Measurements from ENCODE around the gene PXDN. TPM values are rescaled to one million over a fixed set of nuclear protein-coding genes. Genes with fewer than 3 reads are reported as not detected.

The PXDN gene
- total RNA-seq, 1 experiment from 2014 or later: 146 TPM

DNA sequence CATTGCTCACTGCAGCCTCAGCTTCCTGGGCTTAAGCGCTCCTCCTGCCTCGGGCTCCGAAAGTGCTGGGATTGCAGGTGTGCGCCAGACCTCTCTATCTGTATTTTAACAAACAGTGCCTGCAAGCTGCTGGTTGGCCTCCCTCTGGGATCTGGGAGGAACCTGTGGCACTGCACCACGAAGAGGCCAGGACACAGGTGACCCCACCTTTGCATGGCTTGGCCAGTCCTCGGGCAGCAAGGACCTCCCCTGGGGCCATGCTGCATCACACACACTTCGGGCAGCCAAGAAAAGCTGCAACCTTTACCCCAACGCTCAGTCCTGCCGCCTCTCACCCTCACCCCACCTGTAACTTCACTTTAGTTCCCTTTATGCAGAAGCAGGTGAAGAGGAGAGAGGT lies 70.0 kb downstream of the PXDN start:
- CTCF ChIA-PET: interaction anchor here (5.1 kb wide), 1 partner anchor 77 kb away, joined by 17 read pairs; no protein-coding TSS in a partner anchor
- Mint-ChIP-seq H3K36me3 (peaks cover 69% of the 10 kb centered on the region), H3K4me3 (no peak overlapping the region), H3K27ac (no peak overlapping the region), H3K9me3 (no peaks in the 10 kb centered on the region), H3K27me3 (ENCODE audit: low read depth) (no peaks in the 10 kb centered on the region), H3K4me1 (no peaks in the 10 kb centered on the region)
- no peak for ATAC-seq
- no peak for DNase-seq (ENCODE audit: low spot score)
- POLR2A ChIA-PET: no interaction called here
- TF ChIP-seq E2F1 (CRISPR knock-in tag; IDR thresholded peaks at IDR 0.05) (no peak), ZNF423 (CRISPR knock-in tag; IDR thresholded peaks at IDR 0.05) (no peak), ZNF232 (CRISPR knock-in tag; IDR thresholded peaks at IDR 0.05) (no peak), SOX15 (CRISPR knock-in tag; IDR thresholded peaks at IDR 0.05) (no peak), NFE2L1 (CRISPR knock-in tag; IDR thresholded peaks at IDR 0.05) (no peak), KAT7 (CRISPR knock-in tag; IDR thresholded peaks at IDR 0.05; ENCODE audit: borderline replicate concordance) (no peak), SMAD3 (CRISPR knock-in tag; IDR thresholded peaks at IDR 0.05; ENCODE audit: borderline replicate concordance) (no peak), JAZF1 (CRISPR knock-in tag; IDR thresholded peaks at IDR 0.05) (no peak), RORB (CRISPR knock-in tag; IDR thresholded peaks at IDR 0.05) (no peak), TEAD4 (CRISPR knock-in tag; IDR thresholded peaks at IDR 0.05) (no peak), ZNF263 (CRISPR knock-in tag; IDR thresholded peaks at IDR 0.05; ENCODE audit: low read depth) (no peak), ZNF121 (CRISPR knock-in tag; IDR thresholded peaks at IDR 0.05) (no peak)
- TF ChIP-seq, protein P1, sequence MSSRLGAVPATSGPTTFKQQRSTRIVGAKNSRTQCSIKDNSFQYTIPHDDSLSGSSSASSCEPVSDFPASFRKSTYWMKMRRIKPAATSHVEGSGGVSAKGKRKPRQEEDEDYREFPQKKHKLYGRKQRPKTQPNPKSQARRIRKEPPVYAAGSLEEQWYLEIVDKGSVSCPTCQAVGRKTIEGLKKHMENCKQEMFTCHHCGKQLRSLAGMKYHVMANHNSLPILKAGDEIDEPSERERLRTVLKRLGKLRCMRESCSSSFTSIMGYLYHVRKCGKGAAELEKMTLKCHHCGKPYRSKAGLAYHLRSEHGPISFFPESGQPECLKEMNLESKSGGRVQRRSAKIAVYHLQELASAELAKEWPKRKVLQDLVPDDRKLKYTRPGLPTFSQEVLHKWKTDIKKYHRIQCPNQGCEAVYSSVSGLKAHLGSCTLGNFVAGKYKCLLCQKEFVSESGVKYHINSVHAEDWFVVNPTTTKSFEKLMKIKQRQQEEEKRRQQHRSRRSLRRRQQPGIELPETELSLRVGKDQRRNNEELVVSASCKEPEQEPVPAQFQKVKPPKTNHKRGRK (CRISPR knock-in tag; IDR thresholded peaks at IDR 0.05; ENCODE audit: borderline replicate concordance): no peak

GRCh38 chr2:1673160-1673944 lies 71.0 kb downstream of the PXDN start:
- Mint-ChIP-seq H3K4me3 (no peak overlapping the region), H3K36me3 (peaks cover 74% of the 10 kb centered on the region), H3K27ac (no peak overlapping the region), H3K9me3 (peaks cover 3% of the 10 kb centered on the region; the same call in 1 of the 2 replicates), H3K27me3 (ENCODE audit: low read depth) (no peaks in the 10 kb centered on the region), H3K4me1 (no peaks in the 10 kb centered on the region)
- CTCF ChIA-PET: interaction anchor here (5.1 kb wide), 1 partner anchor 78 kb away, joined by 17 read pairs; no protein-coding TSS in a partner anchor
- no peak for ATAC-seq
- POLR2A ChIA-PET: no interaction called here
- TF ChIP-seq, protein P2, sequence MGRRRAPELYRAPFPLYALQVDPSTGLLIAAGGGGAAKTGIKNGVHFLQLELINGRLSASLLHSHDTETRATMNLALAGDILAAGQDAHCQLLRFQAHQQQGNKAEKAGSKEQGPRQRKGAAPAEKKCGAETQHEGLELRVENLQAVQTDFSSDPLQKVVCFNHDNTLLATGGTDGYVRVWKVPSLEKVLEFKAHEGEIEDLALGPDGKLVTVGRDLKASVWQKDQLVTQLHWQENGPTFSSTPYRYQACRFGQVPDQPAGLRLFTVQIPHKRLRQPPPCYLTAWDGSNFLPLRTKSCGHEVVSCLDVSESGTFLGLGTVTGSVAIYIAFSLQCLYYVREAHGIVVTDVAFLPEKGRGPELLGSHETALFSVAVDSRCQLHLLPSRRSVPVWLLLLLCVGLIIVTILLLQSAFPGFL (CRISPR knock-in tag; IDR thresholded peaks at IDR 0.05; ENCODE audit: borderline replicate concordance): no peak
- TF ChIP-seq JAZF1 (CRISPR knock-in tag; IDR thresholded peaks at IDR 0.05) (no peak), RORB (CRISPR knock-in tag; IDR thresholded peaks at IDR 0.05) (no peak), ZNF219 (CRISPR knock-in tag; IDR thresholded peaks at IDR 0.05; ENCODE audit: borderline replicate concordance) (no peak), FOXK1 (CRISPR knock-in tag; IDR thresholded peaks at IDR 0.05) (no peak), ATF1 (CRISPR knock-in tag; IDR thresholded peaks at IDR 0.05) (no peak), USF2 (CRISPR knock-in tag; IDR thresholded peaks at IDR 0.05) (no peak), ETV6 (CRISPR knock-in tag; IDR thresholded peaks at IDR 0.05) (no peak)
- TF ChIP-seq, protein P3, sequence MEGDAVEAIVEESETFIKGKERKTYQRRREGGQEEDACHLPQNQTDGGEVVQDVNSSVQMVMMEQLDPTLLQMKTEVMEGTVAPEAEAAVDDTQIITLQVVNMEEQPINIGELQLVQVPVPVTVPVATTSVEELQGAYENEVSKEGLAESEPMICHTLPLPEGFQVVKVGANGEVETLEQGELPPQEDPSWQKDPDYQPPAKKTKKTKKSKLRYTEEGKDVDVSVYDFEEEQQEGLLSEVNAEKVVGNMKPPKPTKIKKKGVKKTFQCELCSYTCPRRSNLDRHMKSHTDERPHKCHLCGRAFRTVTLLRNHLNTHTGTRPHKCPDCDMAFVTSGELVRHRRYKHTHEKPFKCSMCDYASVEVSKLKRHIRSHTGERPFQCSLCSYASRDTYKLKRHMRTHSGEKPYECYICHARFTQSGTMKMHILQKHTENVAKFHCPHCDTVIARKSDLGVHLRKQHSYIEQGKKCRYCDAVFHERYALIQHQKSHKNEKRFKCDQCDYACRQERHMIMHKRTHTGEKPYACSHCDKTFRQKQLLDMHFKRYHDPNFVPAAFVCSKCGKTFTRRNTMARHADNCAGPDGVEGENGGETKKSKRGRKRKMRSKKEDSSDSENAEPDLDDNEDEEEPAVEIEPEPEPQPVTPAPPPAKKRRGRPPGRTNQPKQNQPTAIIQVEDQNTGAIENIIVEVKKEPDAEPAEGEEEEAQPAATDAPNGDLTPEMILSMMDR (IDR thresholded peaks at IDR 0.05): no peak
- no peak for DNase-seq (ENCODE audit: low spot score)
